ENCODE results near the gene TRIM66.
"Not testable (repeated sequence)": the region's sequence is repeated elsewhere in the genome, so short reads cannot be mapped to it uniquely, and the experiment has no call there.

TRIM66 gene

DNA sequence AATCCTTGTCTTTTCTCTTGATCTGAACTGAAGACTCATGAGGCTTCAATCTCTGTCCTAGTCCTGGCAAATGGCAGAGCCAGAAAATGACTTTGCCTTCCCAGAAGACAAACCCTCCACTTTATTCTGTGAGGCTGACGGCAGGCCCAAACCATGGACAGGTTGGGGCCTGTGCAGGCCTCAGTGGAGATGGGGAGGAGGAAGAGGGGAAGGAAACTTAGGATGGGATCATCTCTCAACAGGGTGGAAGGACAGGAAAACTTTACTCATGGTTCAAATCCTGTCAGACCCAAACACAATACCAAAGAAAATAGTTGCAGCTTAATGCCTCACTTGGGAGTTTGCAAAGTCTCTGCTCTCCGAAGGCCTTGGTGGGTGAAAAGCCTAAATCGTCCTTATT lies 10.0 kb upstream of the TRIM66 start:
- DNase-seq (ENCODE audit: low read depth in 2 of 2): no peak

- DNase-seq (ENCODE audit: low read depth in 2 of 2): no peak
Measured at GRCh38 chr11:8691601-8692000, 9.1 kb upstream of the TRIM66 start.

- DNase-seq (ENCODE audit: low read depth in 2 of 2): no peak
Measured at GRCh38 chr11:8690374-8691342, 8.2 kb upstream of the TRIM66 start.

- no peak for DNase-seq (ENCODE audit: low read depth in 2 of 2)
Measured at GRCh38 chr11:8689726-8690255, 7.3 kb upstream of the TRIM66 start.

DNA sequence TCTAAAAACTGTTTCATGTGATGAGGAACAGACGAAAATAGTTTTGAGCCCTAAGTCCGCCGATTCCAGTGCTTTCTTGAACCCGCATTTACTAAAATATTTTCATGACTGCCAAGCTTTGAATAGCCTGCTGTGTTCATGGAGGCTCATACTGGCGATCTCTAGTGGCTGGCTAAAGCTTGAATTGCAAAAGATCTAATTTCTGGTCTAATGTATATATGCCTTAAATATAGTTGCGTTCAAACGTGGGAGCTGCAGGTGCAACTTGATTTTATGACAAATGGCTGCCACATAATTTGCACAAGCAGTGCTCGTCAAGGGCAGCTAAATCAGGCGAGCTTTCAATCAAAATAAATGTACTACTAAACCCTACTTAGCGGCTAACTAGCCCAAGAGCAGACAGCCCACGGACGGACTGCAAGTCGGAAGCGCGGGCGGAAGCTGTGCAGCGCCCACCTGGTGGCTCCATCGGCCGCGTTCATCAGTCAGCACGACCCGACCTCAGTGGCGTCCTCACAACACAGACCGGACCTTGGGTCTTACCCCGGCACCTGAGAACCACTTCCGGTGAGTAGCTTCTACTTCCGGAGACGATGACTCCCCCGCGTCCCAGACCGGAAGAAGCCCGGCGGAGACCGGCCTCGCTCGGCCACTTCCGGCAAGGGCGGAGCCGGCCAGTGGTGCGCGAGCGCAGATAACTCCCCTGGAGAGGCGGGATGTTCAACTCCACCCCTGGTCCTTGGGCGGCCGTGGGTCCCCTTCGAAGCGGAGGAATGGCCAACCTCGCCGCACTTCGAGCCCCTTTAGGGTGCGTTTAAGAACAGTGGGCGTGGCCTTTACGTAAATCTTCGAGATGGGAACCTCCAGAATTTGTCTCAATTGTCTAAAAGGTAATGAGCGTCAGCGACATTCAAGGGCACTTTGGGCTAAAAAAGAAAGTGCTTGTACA lies 6.2 kb upstream of the TRIM66 start:
- peak; percentile 90 to 91 for DNase-seq (ENCODE audit: low read depth in 2 of 2)

DNA sequence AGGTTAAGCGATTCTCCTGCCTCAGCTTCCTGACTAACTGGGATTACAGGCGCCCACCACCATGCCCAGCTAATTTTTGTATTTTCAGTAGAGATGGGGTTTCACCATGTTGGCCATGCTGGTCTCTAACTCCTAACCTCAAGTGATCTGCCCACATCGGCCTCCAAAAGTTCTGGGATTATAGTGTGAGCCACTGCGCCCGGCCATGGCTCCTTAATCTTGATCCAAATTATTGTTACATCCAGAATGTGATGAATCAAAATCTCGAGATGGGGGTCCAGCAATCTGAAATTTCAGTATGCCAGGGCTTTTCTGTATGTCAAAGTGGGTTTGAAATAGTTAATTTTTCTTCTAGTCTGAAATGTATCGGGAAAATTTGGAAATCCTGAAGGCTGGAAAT lies 3.9 kb upstream of the TRIM66 start:
- DNase-seq (ENCODE audit: low read depth in 2 of 2): no peak

GRCh38 chr11:8685820-8686219 lies 3.4 kb upstream of the TRIM66 start:
- DNase-seq (ENCODE audit: low read depth in 2 of 2): no peak

DNA sequence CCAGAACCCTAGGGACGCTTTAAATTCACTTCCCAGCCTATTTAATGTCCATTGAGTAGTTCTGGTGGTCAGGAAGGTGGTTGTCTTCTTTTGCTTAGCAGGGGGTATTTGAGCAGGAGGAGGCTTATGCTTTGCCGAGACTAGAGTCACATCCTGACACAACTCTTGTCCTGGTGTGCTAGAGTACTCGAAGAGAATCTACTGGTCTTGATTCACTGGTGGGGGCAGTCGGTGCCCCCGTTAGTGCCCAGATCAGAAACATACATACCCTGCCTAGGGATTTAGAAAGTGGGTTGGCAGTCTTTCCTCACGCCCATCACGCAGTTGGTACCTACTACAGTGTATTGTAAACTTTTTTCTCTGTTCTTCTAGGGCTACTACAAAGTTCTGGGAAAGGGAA lies 2.8 kb upstream of the TRIM66 start:
- no peak for DNase-seq (ENCODE audit: low read depth in 2 of 2)

GRCh38 chr11:8684600-8685290 lies 2.3 kb upstream of the TRIM66 start:
- no peak for DNase-seq (ENCODE audit: low read depth in 2 of 2)

DNA sequence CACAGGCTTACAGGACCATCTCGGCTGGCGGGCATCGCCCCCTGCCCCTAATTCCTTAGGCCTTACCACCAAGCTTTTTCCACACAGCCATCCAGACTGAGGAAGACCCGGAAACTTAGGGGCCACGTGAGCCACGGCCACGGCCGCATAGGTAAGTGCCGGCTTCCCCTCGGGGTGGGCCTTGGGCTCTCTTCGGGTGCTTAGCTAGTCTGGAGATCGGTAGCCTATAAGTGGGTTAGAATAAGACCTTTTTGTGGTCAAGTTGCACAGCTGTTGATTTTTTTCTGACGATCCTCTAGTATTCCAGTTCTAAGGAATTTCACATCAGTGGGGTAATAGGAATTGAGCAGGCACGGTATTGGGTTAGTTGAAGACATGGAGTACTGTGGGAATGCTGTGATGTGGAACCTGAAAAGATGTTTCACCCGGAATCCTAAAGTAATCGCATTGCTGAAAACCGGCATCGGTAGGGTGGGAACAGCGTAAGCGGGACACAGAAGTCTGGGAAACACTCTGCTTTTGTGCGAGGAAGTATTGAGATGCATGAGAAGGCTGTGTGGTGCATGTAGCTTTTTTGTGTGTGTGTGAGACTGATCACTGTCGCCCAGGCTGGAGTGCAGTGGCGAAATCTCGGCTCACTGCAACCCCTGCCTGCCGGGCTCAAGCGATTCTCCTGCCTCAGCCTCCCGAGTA lies 796 bp upstream of the TRIM66 start:
- DNase-seq (ENCODE audit: low read depth in 2 of 2): no peak

GRCh38 chr11:8681837-8682302 lies 595 bp downstream of the TRIM66 start:
- DNase-seq (ENCODE audit: low read depth in 2 of 2): no peak

- no peak for DNase-seq (ENCODE audit: low read depth in 2 of 2)
Measured at GRCh38 chr11:8679006-8679405, 3.5 kb downstream of the TRIM66 start.

DNA sequence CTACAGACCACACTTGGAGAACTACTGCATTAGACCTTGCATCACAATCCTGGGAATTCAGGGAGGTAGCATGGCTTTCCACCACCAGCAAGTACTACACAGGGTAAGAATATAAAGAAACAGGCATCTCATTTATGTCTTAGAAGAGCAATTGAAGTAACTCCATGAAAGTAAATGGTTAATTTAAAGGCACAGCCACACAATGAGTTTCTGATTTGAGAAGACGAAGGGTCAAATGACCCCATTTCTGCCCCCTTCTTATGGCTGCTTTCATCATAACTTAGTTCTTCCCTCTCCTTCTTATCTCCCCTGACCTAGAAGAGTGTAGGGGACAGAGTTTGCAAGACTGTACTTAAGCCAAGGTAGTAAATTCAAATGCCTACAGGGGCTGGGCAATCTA lies 6.0 kb downstream of the TRIM66 start:
- no peak for DNase-seq (ENCODE audit: low read depth in 2 of 2)

DNA sequence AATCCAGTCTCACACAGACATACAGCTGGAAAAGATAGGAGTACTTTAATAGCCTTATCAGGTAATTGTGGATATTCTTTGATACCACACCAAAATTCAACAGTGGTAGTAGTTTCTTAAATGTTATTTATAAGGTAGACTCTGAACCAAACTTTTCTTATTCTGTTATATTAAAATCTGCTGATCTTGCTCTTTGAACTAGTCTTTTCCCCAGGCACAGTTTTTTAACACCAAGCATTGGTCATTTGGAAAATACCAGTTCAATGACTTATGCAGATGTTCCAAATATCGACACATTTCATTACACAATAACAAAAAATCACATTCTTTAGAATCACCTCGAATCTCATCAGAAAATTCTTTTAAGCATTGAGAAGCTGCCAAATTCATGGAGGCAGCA lies 7.6 kb downstream of the TRIM66 start:
- DNase-seq (ENCODE audit: low read depth in 2 of 2): no peak

- no peak for DNase-seq (ENCODE audit: low read depth in 2 of 2)
Measured at GRCh38 chr11:8672346-8672745, 10.1 kb downstream of the TRIM66 start.

- no peak for DNase-seq (ENCODE audit: low read depth in 2 of 2)
Measured at GRCh38 chr11:8671651-8672062, 10.8 kb downstream of the TRIM66 start.

- no peak for DNase-seq (ENCODE audit: low read depth in 2 of 2)
Measured at GRCh38 chr11:8671193-8671612, 11.3 kb downstream of the TRIM66 start.

DNA sequence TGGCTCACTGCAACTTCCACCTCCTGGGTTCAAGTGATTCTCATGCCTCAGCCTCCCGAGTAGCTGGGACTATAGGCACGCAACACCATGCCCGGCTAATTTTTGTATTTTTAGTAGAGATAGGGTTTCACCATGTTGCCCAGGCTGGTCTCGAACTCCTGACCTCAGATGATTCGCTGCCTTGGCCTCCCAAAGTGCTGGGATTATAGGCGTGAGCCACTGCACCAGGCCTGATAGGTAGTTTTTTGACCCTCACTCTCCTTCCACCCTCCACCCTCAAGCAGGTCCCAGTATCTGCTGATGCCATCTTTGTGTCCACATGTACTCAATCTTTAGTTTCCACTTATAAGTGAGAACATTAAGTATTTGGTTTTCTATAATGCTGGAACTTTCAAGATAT lies 12.4 kb downstream of the TRIM66 start:
- DNase-seq (ENCODE audit: low read depth in 2 of 2): not testable (repeated sequence)

- DNase-seq (ENCODE audit: low read depth in 2 of 2): no peak
Measured at GRCh38 chr11:8665222-8665621, 17.2 kb downstream of the TRIM66 start.

DNA sequence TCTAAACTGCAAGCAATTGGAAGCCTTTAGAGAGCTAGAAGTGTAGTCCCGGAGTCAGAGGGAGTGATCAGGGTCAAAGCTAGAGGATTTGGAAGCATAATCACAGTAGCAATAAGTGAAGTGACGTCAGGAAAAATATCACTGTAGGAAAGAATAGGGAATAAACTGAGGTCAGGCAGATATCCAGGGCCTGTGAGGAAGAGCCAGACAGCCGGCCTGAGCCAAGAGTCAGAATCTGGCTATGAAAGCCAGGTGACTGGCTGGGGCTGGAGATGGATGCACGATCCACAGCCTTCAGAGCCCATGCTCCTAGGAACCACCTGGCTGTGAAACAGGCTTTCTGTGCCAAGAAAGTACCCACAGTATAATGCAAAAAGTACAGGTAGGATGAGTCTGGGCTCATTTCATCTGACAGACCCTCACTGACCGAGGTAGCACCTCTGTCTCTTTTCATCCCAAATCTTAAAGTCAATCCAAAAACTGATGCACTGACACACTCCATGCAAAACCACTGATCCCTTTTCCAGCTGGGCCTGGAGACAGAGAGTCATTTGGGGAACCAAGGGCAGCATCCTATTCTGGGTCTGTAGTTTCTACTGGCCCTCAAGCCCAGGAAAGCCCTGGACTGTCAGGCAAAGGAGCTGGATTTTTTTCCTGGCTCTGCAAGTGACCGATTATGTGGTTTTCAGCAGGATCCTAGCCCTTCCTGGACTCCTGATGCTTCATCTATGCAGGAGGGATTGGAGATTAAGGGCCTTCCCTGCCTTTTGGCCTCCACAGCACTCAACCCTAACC lies 21.3 kb downstream of the TRIM66 start:
- DNase-seq (ENCODE audit: low read depth in 2 of 2): no peak

All from stimulated activated CD8-positive, alpha-beta memory T cell treated with anti-CD3 and anti-CD28 coated beads, Interleukin-15, amount 100 ng/mL, for 48 hours (primary cell).